Hepatocyte (in vitro differentiated cells): ENCODE results near the gene WNK2.

Experiments used
- CTCF ChIP-seq: fragments of 200-600 bp; sonication (generic); IDR thresholded peaks from 2 replicates; pipeline ENCODE4 v1.5.1; 2016; ENCODE audit warnings: antibody characterized with exemption, mild to moderate bottlenecking; ENCODE audit not compliant: poor library complexity
- EZH2 ChIP-seq: fragments of 200-600 bp; sonication (generic); IDR thresholded peaks from 2 replicates; pipeline ENCODE4 v1.6.1; 2016; ENCODE audit warnings: antibody characterized with exemption, mild to moderate bottlenecking, borderline replicate concordance

- TF ChIP-seq EZH2 (no peak), CTCF (no peak)
These were observed 12.4 kb downstream of the WNK2 start for GRCh38 chr9:93196096-93197055.
